Measurements from ENCODE around the gene RAD23A. TPM values are rescaled to one million over a fixed set of nuclear protein-coding genes. Genes with fewer than 3 reads are reported as not detected.

The RAD23A gene
- total and polyA plus RNA-seq, 9 of the 15 experiments (the other 6 are each of a cell fraction or from before 2014, with no cell fraction given): 9.5 to 181 (median 101) TPM

DNA sequence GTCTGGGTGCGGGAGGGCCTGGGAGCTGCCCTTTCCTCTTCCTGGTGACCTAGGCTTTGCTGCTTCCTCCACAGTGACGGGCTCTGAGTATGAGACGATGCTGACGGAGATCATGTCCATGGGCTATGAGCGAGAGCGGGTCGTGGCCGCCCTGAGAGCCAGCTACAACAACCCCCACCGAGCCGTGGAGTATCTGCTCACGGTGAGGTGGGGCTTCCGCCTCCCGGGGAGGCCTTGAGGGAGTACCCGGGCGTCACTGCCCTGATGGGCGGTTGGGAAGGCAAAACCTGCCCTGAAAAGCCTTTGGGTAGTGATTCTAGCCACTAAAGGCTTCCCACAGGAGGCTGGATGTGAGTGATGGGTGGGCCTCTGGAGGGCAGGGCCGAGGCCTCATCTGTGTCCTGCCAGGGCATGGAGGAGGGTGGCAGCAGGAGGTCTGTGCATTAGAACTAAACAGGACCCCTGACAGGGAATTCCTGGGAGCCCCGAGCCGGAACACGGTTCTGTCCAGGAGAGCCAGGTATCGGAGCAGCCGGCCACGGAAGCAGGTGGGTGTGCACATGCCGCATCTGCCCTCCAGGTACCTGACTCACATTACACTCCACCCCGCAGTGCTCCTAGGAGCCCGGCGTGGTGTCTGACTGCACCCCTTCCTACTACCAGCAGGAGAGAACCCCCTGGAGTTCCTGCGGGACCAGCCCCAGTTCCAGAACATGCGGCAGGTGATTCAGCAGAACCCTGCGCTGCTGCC is 3.1 kb downstream of the RAD23A start:
- Histone ChIP-seq H3K36me3 (ENCODE audit: control insufficient read depth, insufficient read depth, low read length) (peaks cover 77% of the 10 kb centered on the region), H3K27ac (ENCODE audit: extremely low read depth, low read depth, low read length) (no peak overlapping the region), H3K9ac (ENCODE audit: insufficient read depth in 1 of 2, low read depth in 2 of 2, low read length in 2 of 2) (peak overlapping the region in 1 of 2 experiments; percentile 53; a peak in 2 of 4 replicates), H3K4me3 (no peak overlapping the region), H3K4me1 (replicated peaks in 1 of 2; ENCODE audit: control insufficient read depth in 2 of 2, insufficient read depth in 2 of 2, low read length in 2 of 2) (peaks cover 11 to 32% of the 10 kb centered on the region in 2 experiments; a peak in 4 of 5 replicates), H3K27me3 (ENCODE audit: control insufficient read depth in 2 of 2, insufficient read depth in 2 of 2, low read length in 2 of 2) (no peaks in the 10 kb centered on the region), H3K79me2 (ENCODE audit: control insufficient read depth, insufficient read depth, low read length) (peaks cover 48% of the 10 kb centered on the region), H4K20me1 (replicated peaks; ENCODE audit: control insufficient read depth, insufficient read depth, low read length) (no peaks in the 10 kb centered on the region; the same call in 1 of the 2 replicates), H3K4me2 (ENCODE audit: insufficient read depth, low read length) (no peak overlapping the region), H3K9me3 (replicated peaks; ENCODE audit: control insufficient read depth, insufficient read depth, low read depth, low read length) (no peaks in the 10 kb centered on the region), H2AFZ (ENCODE audit: low read depth, low read length) (no peak overlapping the region), H3K9me1 (ENCODE audit: control insufficient read depth, insufficient read depth, low read length) (peaks cover 5% of the 10 kb centered on the region)
- ChIA-PET CTCF (ENCODE audit: low intra/inter-chr PET ratio) (no interaction called here), POLR2A (interaction anchor here (1.0 to 2.3 kb wide), 5 partner anchors 7 to 145 kb away, joined by 3 to 14 read pairs (median 4); partner anchors contain the start of genes CALR and GADD45GIP1)
- no peak for FAIRE-seq
- intact Hi-C loops (cut with micrococcal nuclease): no loop called here
- in situ Hi-C loops (cut with MboI): no loop called here
- TF ChIP-seq RBFOX2 (IDR thresholded peaks at IDR 0.05; ENCODE audit: low read depth, low read length) (peak; percentile 68), HMGN3 (IDR thresholded peaks at IDR 0.05; ENCODE audit: borderline replicate concordance, extremely low read depth, insufficient read length, low read depth, low read length) (no peak), DNMT1 (IDR thresholded peaks at IDR 0.05) (no peak), POLR2G (IDR thresholded peaks at IDR 0.05; ENCODE audit: low read depth, low read length) (peak; percentile 49; the same call in 1 of the 2 replicates)
- no peak for DNase-seq (ENCODE audit: extremely low read depth in 1 of 4, low spot score in 3 of 4)
- 97% methylated on average over 28 of the region's 30 CpGs for WGBS (ENCODE audit: insufficient coverage, low coverage, missing lambda C conversion rate)
- BruUV-seq (replicated peaks): no TSS peak
- ATAC-seq: no peak

Measured in K562 (cell line).